PC-9 (cell line): ENCODE measurements around the gene MSANTD1. TPM values are rescaled to one million over a fixed set of nuclear protein-coding genes. Genes with fewer than 3 reads are reported as not detected.

ENCODE experiments used
- BruUV-seq: library from RNA; stranded (reverse); fragments of 400-500 nt; replicated peaks from 2 replicates; lab custom pipeline; 2021; lab: Mats Ljungman, UMichigan
- CTCF ChIA-PET: fragments of 300-600 bp; sonication (Branson Sonifier 250); formaldehyde crosslinking; loops from one replicate; lab custom pipeline; 2022; ENCODE audit warnings: antibody characterized with exemption; lab: Charles Lee
- POLR2A ChIA-PET: fragments of 300-600 bp; sonication (Branson Sonifier 250); formaldehyde crosslinking; loops from one replicate; lab custom pipeline; 2022; ENCODE audit warnings: antibody characterized with exemption; ENCODE audit not compliant: unreplicated experiment; lab: Charles Lee
- DNase-seq, 2 experiments: peaks; one replicate each; pipeline versions ENCODE4 v3.0.0 to v3.0.0-alpha.2; 2015 to 2022; ENCODE audit warnings: mixed read lengths in 1 of 2
- H2AFZ ChIP-seq: fragments of 200-600 bp; sonication (generic); 2 replicates; pipeline ENCODE4 v1.8.1; 2017; ENCODE audit warnings: antibody characterized with exemption
- H3F3A ChIP-seq: fragments of 200-600 bp; sonication (generic); 2 replicates; pipeline ENCODE4 v1.8.1; 2017; ENCODE audit warnings: antibody characterized with exemption, mild to moderate bottlenecking, low read depth; ENCODE audit not compliant: insufficient read depth
- H3K27ac ChIP-seq: fragments of 200-600 bp; sonication (generic); 2 replicates; pipeline ENCODE4 v1.6.1; 2016; ENCODE audit warnings: mixed run types
- H3K27me3 ChIP-seq: fragments of 200-600 bp; sonication (generic); 2 replicates; pipeline ENCODE4 v1.6.1; 2016; ENCODE audit warnings: low read depth, mixed run types; ENCODE audit not compliant: insufficient read depth
- H3K36me3 ChIP-seq: fragments of 200-600 bp; sonication (generic); 2 replicates; pipeline ENCODE4 v1.6.1; 2016; ENCODE audit warnings: low read depth, mixed run types
- H3K4me1 ChIP-seq: fragments of 200-600 bp; sonication (generic); replicated peaks from 2 replicates; pipeline ENCODE4 v1.6.1; 2016; ENCODE audit warnings: mixed run types; ENCODE audit not compliant: insufficient read depth
- H3K4me2 ChIP-seq: fragments of 200-600 bp; sonication (generic); 2 replicates; pipeline ENCODE4 v1.6.1; 2017; ENCODE audit warnings: mixed run types
- H3K4me3 ChIP-seq: fragments of 200-600 bp; sonication (generic); 2 replicates; pipeline ENCODE4 v1.6.1; 2016; ENCODE audit warnings: mixed run types
- H3K79me2 ChIP-seq: fragments of 200-600 bp; sonication (generic); 2 replicates; pipeline ENCODE4 v1.6.1; 2017; ENCODE audit warnings: low read depth, mixed run types
- H3K9me2 ChIP-seq: fragments of 200-600 bp; sonication (generic); 2 replicates; pipeline ENCODE4 v1.8.1; 2017; ENCODE audit warnings: mild to moderate bottlenecking; ENCODE audit not compliant: insufficient read depth
- H3K9me3 ChIP-seq: fragments of 200-600 bp; sonication (generic); 2 replicates; pipeline ENCODE4 v1.8.1; 2016; ENCODE audit warnings: low read depth; ENCODE audit not compliant: insufficient read depth
- H4K20me1 ChIP-seq: fragments of 200-600 bp; sonication (generic); 2 replicates; pipeline ENCODE4 v1.8.1; 2017; ENCODE audit not compliant: insufficient read depth
- EZH2 ChIP-seq: fragments of 200-600 bp; sonication (generic); IDR thresholded peaks from 2 replicates; pipeline ENCODE4 v1.8.0; 2017; ENCODE audit warnings: antibody characterized with exemption, low read depth
- intact Hi-C: fragments of 100-400 bp; cut with micrococcal nuclease; formaldehyde crosslinking; loops from one replicate; pipeline ENCODE4 v1.10.0; 2022; ENCODE audit not compliant: unreplicated experiment
- total RNA-seq: library from RNA; stranded (reverse); gene quantifications from 2 replicates; pipeline ENCODE4 v1.2.3, GENCODE V29; 2021
- TF ChIP-seq, protein P1 (sequence below): fragments of 200-600 bp; sonication (generic); conservative IDR thresholded peaks from 2 replicates; pipeline ENCODE4 v1.6.1; 2017; ENCODE audit warnings: mixed run types, antibody characterized with exemption, mild to moderate bottlenecking, moderate library complexity

The MSANTD1 gene
- total RNA-seq, 1 experiment from 2014 or later, result 3.1 TPM

DNA sequence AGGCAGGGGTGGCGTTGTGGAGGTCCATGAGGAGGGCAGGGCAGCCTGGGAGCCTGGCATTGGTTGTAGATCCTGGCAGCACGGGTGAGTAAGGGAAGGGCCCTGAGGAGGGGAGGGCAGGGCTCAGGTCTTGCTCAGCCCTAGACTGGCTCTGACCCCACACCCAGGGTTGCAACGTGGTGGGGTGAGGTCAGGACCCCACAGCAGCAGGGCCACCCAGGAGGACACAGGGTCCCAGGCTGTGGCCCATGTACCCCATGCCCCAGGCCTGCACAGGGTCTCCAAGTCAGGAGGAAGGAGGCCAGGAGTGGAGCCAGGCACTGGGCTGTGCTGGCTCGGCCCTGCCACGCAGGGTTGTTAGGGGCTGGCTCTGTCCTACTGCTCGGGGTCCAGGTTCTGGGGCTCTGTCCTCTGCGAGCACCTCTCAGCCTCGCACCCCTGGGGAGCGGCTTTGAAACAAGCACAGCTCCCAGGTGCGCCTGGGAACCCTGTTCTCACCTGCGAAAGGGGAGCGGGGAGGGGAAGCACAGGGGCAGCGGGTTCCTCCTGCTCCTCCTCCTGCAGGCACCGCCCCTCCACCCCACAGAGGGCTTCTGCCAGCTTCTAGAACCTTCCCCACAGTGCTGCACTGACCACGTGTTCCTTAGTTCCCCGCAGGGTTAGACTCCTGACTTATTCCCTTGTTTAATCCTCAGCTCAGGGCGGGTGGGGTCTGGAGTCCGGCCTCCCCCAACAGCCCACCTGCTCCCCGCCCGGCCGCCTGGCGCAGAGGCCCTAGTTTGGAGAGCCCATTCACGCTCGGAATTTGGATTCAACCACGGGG is 20.4 kb downstream of the MSANTD1 start:
- Histone ChIP-seq H3F3A (no peaks in the 10 kb centered on the region), H4K20me1 (no peaks in the 10 kb centered on the region), H2AFZ (no peak overlapping the region), H3K9me2 (no peaks in the 10 kb centered on the region), H3K27ac (no peak overlapping the region), H3K4me2 (no peak overlapping the region), H3K9me3 (no peaks in the 10 kb centered on the region), H3K79me2 (no peaks in the 10 kb centered on the region), H3K27me3 (no peaks in the 10 kb centered on the region), H3K4me1 (peaks cover 15% of the 10 kb centered on the region), H3K36me3 (no peaks in the 10 kb centered on the region), H3K4me3 (no peak overlapping the region)
- no TSS peak for BruUV-seq
- CTCF ChIA-PET, result no interaction called here
- POLR2A ChIA-PET, result no interaction called here
- DNase-seq, result no peak
- intact Hi-C loops, result no loop called here
- no peak for TF ChIP-seq EZH2
- TF ChIP-seq, protein P1, sequence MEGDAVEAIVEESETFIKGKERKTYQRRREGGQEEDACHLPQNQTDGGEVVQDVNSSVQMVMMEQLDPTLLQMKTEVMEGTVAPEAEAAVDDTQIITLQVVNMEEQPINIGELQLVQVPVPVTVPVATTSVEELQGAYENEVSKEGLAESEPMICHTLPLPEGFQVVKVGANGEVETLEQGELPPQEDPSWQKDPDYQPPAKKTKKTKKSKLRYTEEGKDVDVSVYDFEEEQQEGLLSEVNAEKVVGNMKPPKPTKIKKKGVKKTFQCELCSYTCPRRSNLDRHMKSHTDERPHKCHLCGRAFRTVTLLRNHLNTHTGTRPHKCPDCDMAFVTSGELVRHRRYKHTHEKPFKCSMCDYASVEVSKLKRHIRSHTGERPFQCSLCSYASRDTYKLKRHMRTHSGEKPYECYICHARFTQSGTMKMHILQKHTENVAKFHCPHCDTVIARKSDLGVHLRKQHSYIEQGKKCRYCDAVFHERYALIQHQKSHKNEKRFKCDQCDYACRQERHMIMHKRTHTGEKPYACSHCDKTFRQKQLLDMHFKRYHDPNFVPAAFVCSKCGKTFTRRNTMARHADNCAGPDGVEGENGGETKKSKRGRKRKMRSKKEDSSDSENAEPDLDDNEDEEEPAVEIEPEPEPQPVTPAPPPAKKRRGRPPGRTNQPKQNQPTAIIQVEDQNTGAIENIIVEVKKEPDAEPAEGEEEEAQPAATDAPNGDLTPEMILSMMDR, result no peak

DNA sequence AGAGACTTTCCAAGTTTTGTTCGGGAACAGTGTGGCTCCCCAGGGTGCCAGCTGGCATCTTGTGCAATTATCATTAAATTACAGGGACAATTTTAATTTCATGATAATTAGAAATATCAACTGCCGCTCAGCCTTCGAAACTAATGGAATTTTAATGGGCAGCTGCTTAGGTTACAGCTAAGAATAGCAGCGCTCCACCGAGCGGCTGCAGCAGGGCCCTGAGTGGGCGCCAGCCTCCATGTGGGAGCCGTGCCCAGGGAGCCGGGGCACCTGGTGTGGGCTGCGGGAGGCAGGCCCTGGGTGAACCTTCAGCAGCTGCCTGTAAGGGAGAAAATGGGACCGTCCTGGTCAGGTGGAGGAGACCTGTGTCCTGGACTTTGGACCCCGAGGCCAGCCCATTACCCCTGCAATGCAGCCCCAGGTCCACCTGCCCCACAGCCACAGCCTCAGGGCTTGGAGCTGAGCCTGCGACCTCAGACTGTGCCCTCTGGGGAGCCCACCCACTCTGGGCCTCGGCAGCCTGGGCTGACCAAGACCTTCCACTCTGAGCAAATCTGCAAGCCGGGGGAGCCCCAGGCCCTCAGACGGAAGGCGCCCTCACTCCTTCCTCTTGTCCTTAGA is 21.1 kb downstream of the MSANTD1 start:
- H3K9me2 ChIP-seq, result no peaks in the 10 kb centered on the region
- ChIA-PET CTCF (interaction anchor here (0.6 kb wide), 1 partner anchor 159 kb away, joined by 9 read pairs; no protein-coding TSS in a partner anchor), POLR2A (no interaction called here)
- no peak overlapping the region for H3K27ac ChIP-seq
- no peaks in the 10 kb centered on the region for H3F3A ChIP-seq
- no TSS peak for BruUV-seq
- H4K20me1 ChIP-seq, result no peaks in the 10 kb centered on the region
- H3K36me3 ChIP-seq, result no peaks in the 10 kb centered on the region
- H3K9me3 ChIP-seq, result no peaks in the 10 kb centered on the region
- no peak overlapping the region for H3K4me2 ChIP-seq
- no peaks in the 10 kb centered on the region for H3K27me3 ChIP-seq
- no peak overlapping the region for H3K4me3 ChIP-seq
- intact Hi-C loops, result no loop called here
- no peaks in the 10 kb centered on the region for H3K79me2 ChIP-seq
- no peak for DNase-seq
- H2AFZ ChIP-seq, result no peak overlapping the region
- peaks cover 15% of the 10 kb centered on the region for H3K4me1 ChIP-seq
- TF ChIP-seq EZH2, result no peak
- TF ChIP-seq, protein P1, result no peak

DNA sequence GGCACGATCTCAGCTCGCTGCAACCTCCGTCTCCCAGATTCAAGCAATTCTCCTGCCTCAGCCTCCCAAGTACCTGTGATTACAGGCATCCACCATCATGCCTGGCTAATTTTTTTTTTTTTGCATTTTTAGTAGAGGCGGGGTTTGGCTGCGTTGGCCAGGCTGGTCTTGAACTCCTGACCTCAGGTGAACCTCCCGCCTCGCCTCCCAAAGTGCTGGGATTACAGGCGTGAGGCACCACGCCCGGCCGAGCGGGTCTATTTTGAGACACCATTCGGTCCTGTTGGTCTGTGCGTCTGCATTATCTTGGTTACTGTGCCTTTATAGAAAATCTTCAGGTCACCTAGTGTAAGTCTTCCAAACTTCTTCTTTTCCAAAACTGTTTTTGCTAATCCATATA is 22.2 kb downstream of the MSANTD1 start:
- BruUV-seq, result no TSS peak
- Histone ChIP-seq H3K4me1 (peaks cover 15% of the 10 kb centered on the region), H3K27me3 (no peaks in the 10 kb centered on the region), H3K79me2 (no peaks in the 10 kb centered on the region), H4K20me1 (no peaks in the 10 kb centered on the region), H3K9me2 (no peaks in the 10 kb centered on the region), H3K4me3 (no peak overlapping the region), H3K27ac (no peak overlapping the region), H3F3A (no peaks in the 10 kb centered on the region), H3K36me3 (no peaks in the 10 kb centered on the region), H3K4me2 (no peak overlapping the region), H3K9me3 (no peaks in the 10 kb centered on the region), H2AFZ (no peak overlapping the region)
- TF ChIP-seq, protein P1, result no peak
- TF ChIP-seq EZH2, result no peak
- no peak for DNase-seq
- ChIA-PET CTCF (interaction anchor here (0.6 kb wide), 1 partner anchor 160 kb away, joined by 9 read pairs; no protein-coding TSS in a partner anchor), POLR2A (no interaction called here)
- intact Hi-C loops, result no loop called here
